Measurements from ENCODE around the gene RBP3.

DNA sequence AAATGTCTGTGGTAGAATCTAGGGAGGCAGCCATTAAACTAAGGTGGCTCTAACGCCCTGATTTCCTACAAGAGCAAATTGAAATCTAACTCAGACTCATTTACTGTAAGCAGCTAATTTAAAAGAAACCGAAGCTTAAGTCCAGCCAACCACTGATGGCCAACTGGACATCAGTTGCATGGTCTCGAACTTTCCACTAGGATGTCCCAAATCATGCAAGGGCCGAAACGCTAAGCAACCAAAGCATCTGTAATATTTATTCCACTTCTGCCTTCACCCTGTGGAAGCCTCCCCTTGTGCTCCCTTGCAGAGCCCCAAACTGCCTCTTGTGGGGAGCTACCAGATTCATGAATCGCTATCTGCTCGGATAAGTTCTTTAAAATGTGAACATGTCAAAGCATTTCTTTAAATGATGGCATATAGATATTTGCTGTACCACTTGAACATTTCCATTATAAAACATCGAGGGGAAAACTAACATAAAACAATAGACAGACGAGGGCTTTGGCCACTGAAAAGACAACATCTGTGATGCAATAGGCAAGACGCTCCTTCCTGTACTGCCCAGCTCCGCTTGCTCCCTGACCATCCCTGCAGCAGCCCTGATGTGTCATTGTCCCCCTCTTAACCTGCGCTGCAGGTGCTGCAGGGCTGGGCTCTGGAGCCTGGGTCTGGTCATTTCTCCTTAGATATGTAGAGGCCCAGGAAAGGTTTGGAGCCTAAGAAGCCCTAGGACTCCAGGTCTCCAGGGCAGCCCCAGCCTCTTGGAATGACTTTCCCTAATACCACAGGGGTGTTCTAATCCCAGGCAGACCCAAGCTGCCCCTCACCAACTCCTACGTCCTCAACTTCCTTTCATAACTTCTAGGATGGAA lies 2.9 kb upstream of the RBP3 start:
- TF ChIP-seq, protein P1, sequence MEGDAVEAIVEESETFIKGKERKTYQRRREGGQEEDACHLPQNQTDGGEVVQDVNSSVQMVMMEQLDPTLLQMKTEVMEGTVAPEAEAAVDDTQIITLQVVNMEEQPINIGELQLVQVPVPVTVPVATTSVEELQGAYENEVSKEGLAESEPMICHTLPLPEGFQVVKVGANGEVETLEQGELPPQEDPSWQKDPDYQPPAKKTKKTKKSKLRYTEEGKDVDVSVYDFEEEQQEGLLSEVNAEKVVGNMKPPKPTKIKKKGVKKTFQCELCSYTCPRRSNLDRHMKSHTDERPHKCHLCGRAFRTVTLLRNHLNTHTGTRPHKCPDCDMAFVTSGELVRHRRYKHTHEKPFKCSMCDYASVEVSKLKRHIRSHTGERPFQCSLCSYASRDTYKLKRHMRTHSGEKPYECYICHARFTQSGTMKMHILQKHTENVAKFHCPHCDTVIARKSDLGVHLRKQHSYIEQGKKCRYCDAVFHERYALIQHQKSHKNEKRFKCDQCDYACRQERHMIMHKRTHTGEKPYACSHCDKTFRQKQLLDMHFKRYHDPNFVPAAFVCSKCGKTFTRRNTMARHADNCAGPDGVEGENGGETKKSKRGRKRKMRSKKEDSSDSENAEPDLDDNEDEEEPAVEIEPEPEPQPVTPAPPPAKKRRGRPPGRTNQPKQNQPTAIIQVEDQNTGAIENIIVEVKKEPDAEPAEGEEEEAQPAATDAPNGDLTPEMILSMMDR (IDR thresholded peaks at IDR 0.05 in 8 of 11, conservative IDR thresholded peaks at IDR 0.05 in 3 of 11), result no peak
- TF ChIP-seq POLR2AphosphoS5 (IDR thresholded peaks at IDR 0.05), result no peak
- no peak for TF ChIP-seq POLR2A (IDR thresholded peaks at IDR 0.05)
